GM12892 (cell line): ENCODE data around the gene NDUFB3.

ENCODE experiments used
- POLR2A ChIP-seq: IDR thresholded peaks from 2 replicates; pipeline ENCODE4 v1.6.1; 2011; ENCODE audit warnings: low read depth, low read length, control low read depth
- POLR2AphosphoS5 ChIP-seq: IDR thresholded peaks from 2 replicates; pipeline ENCODE4 v1.6.1; 2011; ENCODE audit warnings: low read depth, low read length, control low read depth

- TF ChIP-seq POLR2AphosphoS5 (peak; percentile 88), POLR2A (peak; percentile 94)
Measured at GRCh38 chr2:201116115-201116958, 44.5 kb downstream of the NDUFB3 start, which contains the start of gene CFLAR.
